ENCODE results near the gene ENTHD1.

ENTHD1 gene

GRCh38 chr22:39805117-39805516 is 88.4 kb downstream of the ENTHD1 start:
- H3K27me3 ChIP-seq (ENCODE audit: control insufficient read depth, insufficient read depth, low read length): no peaks in the 10 kb centered on the region
- no peaks in the 10 kb centered on the region for H3K4me1 ChIP-seq (ENCODE audit: control insufficient read depth, low read depth, low read length)
- H3K4me3 ChIP-seq (ENCODE audit: low read length): no peak overlapping the region
- H3K36me3 ChIP-seq (ENCODE audit: control insufficient read depth, low read depth, low read length): no peaks in the 10 kb centered on the region
- no peaks in the 10 kb centered on the region for H3K9me3 ChIP-seq (ENCODE audit: control insufficient read depth, low read depth, low read length)
- no peak overlapping the region for H3K27ac ChIP-seq (ENCODE audit: low read length)
- no peak overlapping the region for H3K9ac ChIP-seq (ENCODE audit: low read length)

GRCh38 chr22:39802682-39803081 is 90.9 kb downstream of the ENTHD1 start:
- Histone ChIP-seq H3K27ac (ENCODE audit: low read length) (no peak overlapping the region), H3K4me3 (ENCODE audit: low read length) (no peak overlapping the region), H3K4me1 (ENCODE audit: control insufficient read depth, low read depth, low read length) (no peaks in the 10 kb centered on the region), H3K9me3 (ENCODE audit: control insufficient read depth, low read depth, low read length) (peaks cover 3% of the 10 kb centered on the region), H3K9ac (ENCODE audit: low read length) (no peak overlapping the region), H3K36me3 (ENCODE audit: control insufficient read depth, low read depth, low read length) (no peaks in the 10 kb centered on the region), H3K27me3 (ENCODE audit: control insufficient read depth, insufficient read depth, low read length) (no peaks in the 10 kb centered on the region)

GRCh38 chr22:39800790-39801520 is 92.6 kb downstream of the ENTHD1 start:
- no peaks in the 10 kb centered on the region for H3K27me3 ChIP-seq (ENCODE audit: control insufficient read depth, insufficient read depth, low read length)
- H3K27ac ChIP-seq (ENCODE audit: low read length): no peak overlapping the region
- H3K9ac ChIP-seq (ENCODE audit: low read length): no peak overlapping the region
- H3K4me1 ChIP-seq (ENCODE audit: control insufficient read depth, low read depth, low read length): no peaks in the 10 kb centered on the region
- no peaks in the 10 kb centered on the region for H3K36me3 ChIP-seq (ENCODE audit: control insufficient read depth, low read depth, low read length)
- H3K9me3 ChIP-seq (ENCODE audit: control insufficient read depth, low read depth, low read length): peaks cover 15% of the 10 kb centered on the region
- H3K4me3 ChIP-seq (ENCODE audit: low read length): no peak overlapping the region

GRCh38 chr22:39797528-39798147 is 95.9 kb downstream of the ENTHD1 start:
- Histone ChIP-seq H3K27me3 (ENCODE audit: control insufficient read depth, insufficient read depth, low read length) (no peaks in the 10 kb centered on the region), H3K9ac (ENCODE audit: low read length) (no peak overlapping the region), H3K27ac (ENCODE audit: low read length) (no peak overlapping the region), H3K36me3 (ENCODE audit: control insufficient read depth, low read depth, low read length) (no peaks in the 10 kb centered on the region), H3K9me3 (ENCODE audit: control insufficient read depth, low read depth, low read length) (peaks cover 15% of the 10 kb centered on the region), H3K4me3 (ENCODE audit: low read length) (no peak overlapping the region), H3K4me1 (ENCODE audit: control insufficient read depth, low read depth, low read length) (no peaks in the 10 kb centered on the region)

GRCh38 chr22:39789788-39790187 is 103.8 kb downstream of the ENTHD1 start:
- Histone ChIP-seq H3K27me3 (ENCODE audit: control insufficient read depth, insufficient read depth, low read length) (no peaks in the 10 kb centered on the region), H3K4me3 (ENCODE audit: low read length) (no peak overlapping the region), H3K36me3 (ENCODE audit: control insufficient read depth, low read depth, low read length) (no peaks in the 10 kb centered on the region), H3K9me3 (ENCODE audit: control insufficient read depth, low read depth, low read length) (no peaks in the 10 kb centered on the region), H3K9ac (ENCODE audit: low read length) (no peak overlapping the region), H3K27ac (ENCODE audit: low read length) (no peak overlapping the region), H3K4me1 (ENCODE audit: control insufficient read depth, low read depth, low read length) (no peaks in the 10 kb centered on the region)

GRCh38 chr22:39785232-39785631 is 108.3 kb downstream of the ENTHD1 start:
- no peaks in the 10 kb centered on the region for H3K36me3 ChIP-seq (ENCODE audit: control insufficient read depth, low read depth, low read length)

GRCh38 chr22:39777716-39778454 is 115.7 kb downstream of the ENTHD1 start:
- no peaks in the 10 kb centered on the region for H3K27me3 ChIP-seq (ENCODE audit: control insufficient read depth, insufficient read depth, low read length)
- H3K27ac ChIP-seq (ENCODE audit: low read length): no peak overlapping the region

More at GRCh38 chr22:39785232-39785631, 108.3 kb downstream of the ENTHD1 start:
- Histone ChIP-seq H3K4me1 (ENCODE audit: control insufficient read depth, low read depth, low read length) (no peaks in the 10 kb centered on the region), H3K9me3 (ENCODE audit: control insufficient read depth, low read depth, low read length) (no peaks in the 10 kb centered on the region), H3K27ac (ENCODE audit: low read length) (no peak overlapping the region), H3K4me3 (ENCODE audit: low read length) (no peak overlapping the region), H3K9ac (ENCODE audit: low read length) (no peak overlapping the region), H3K27me3 (ENCODE audit: control insufficient read depth, insufficient read depth, low read length) (no peaks in the 10 kb centered on the region)

GRCh38 chr22:39776295-39777009 is 117.1 kb downstream of the ENTHD1 start:
- H3K36me3 ChIP-seq (ENCODE audit: control insufficient read depth, low read depth, low read length): no peaks in the 10 kb centered on the region
- no peak overlapping the region for H3K27ac ChIP-seq (ENCODE audit: low read length)
- no peak overlapping the region for H3K4me3 ChIP-seq (ENCODE audit: low read length)
- no peaks in the 10 kb centered on the region for H3K9me3 ChIP-seq (ENCODE audit: control insufficient read depth, low read depth, low read length)
- no peak overlapping the region for H3K9ac ChIP-seq (ENCODE audit: low read length)
- no peaks in the 10 kb centered on the region for H3K4me1 ChIP-seq (ENCODE audit: control insufficient read depth, low read depth, low read length)
- H3K27me3 ChIP-seq (ENCODE audit: control insufficient read depth, insufficient read depth, low read length): no peaks in the 10 kb centered on the region

More at GRCh38 chr22:39777716-39778454, 115.7 kb downstream of the ENTHD1 start:
- H3K9me3 ChIP-seq (ENCODE audit: control insufficient read depth, low read depth, low read length): no peaks in the 10 kb centered on the region
- H3K9ac ChIP-seq (ENCODE audit: low read length): no peak overlapping the region
- no peaks in the 10 kb centered on the region for H3K36me3 ChIP-seq (ENCODE audit: control insufficient read depth, low read depth, low read length)
- no peak overlapping the region for H3K4me3 ChIP-seq (ENCODE audit: low read length)
- H3K4me1 ChIP-seq (ENCODE audit: control insufficient read depth, low read depth, low read length): no peaks in the 10 kb centered on the region

GRCh38 chr22:39773976-39774539 is 119.5 kb downstream of the ENTHD1 start:
- Histone ChIP-seq H3K27ac (ENCODE audit: low read length) (no peak overlapping the region), H3K9me3 (ENCODE audit: control insufficient read depth, low read depth, low read length) (no peaks in the 10 kb centered on the region), H3K27me3 (ENCODE audit: control insufficient read depth, insufficient read depth, low read length) (no peaks in the 10 kb centered on the region), H3K9ac (ENCODE audit: low read length) (no peak overlapping the region), H3K36me3 (ENCODE audit: control insufficient read depth, low read depth, low read length) (no peaks in the 10 kb centered on the region), H3K4me1 (ENCODE audit: control insufficient read depth, low read depth, low read length) (no peaks in the 10 kb centered on the region), H3K4me3 (ENCODE audit: low read length) (no peak overlapping the region)

- H3K9ac ChIP-seq (ENCODE audit: low read length): no peak overlapping the region
- H3K27me3 ChIP-seq (ENCODE audit: control insufficient read depth, insufficient read depth, low read length): no peaks in the 10 kb centered on the region
- no peak overlapping the region for H3K27ac ChIP-seq (ENCODE audit: low read length)
- H3K36me3 ChIP-seq (ENCODE audit: control insufficient read depth, low read depth, low read length): no peaks in the 10 kb centered on the region
- no peaks in the 10 kb centered on the region for H3K4me1 ChIP-seq (ENCODE audit: control insufficient read depth, low read depth, low read length)
- no peak overlapping the region for H3K4me3 ChIP-seq (ENCODE audit: low read length)
- H3K9me3 ChIP-seq (ENCODE audit: control insufficient read depth, low read depth, low read length): no peaks in the 10 kb centered on the region
Observed at GRCh38 chr22:39773503-39773902, 120.1 kb downstream of the ENTHD1 start.

GRCh38 chr22:39771486-39771885 is 122.1 kb downstream of the ENTHD1 start:
- H3K9ac ChIP-seq (ENCODE audit: low read length): no peak overlapping the region
- no peaks in the 10 kb centered on the region for H3K36me3 ChIP-seq (ENCODE audit: control insufficient read depth, low read depth, low read length)
- no peaks in the 10 kb centered on the region for H3K9me3 ChIP-seq (ENCODE audit: control insufficient read depth, low read depth, low read length)
- H3K4me3 ChIP-seq (ENCODE audit: low read length): no peak overlapping the region
- H3K27me3 ChIP-seq (ENCODE audit: control insufficient read depth, insufficient read depth, low read length): no peaks in the 10 kb centered on the region
- H3K4me1 ChIP-seq (ENCODE audit: control insufficient read depth, low read depth, low read length): no peaks in the 10 kb centered on the region
- H3K27ac ChIP-seq (ENCODE audit: low read length): no peak overlapping the region

Measured in iPS-18a (cell line).